ENCODE data around the gene TRIML1. TPM values are rescaled to one million over a fixed set of nuclear protein-coding genes. Genes with fewer than 3 reads are reported as not detected.
"Not testable (repeated sequence)": the region's sequence is repeated elsewhere in the genome, so short reads cannot be mapped to it uniquely, and the experiment has no call there.

TRIML1 gene
- total RNA-seq, 2 donors from 2014 or later = not detected

DNA sequence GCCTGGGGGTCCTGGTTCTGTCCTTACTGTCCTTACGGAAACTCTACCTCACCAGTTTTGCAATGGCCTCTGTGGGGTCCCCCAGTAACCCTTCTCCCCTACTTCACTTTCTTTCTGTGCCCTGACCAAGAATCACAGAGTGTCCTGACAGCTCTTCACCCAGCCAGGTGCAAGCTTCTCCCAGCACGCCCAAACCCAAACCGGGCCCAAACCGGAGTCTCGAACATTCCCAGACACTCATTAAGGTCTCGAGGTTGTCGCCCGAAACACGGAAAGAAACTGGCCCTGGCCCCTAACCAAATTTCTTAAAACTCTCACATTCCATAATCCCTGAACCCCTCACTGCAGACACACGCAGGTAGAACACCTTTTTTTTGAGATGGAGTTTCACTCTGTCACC is 19.1 kb downstream of the TRIML1 start:
- Histone ChIP-seq H3K9me3 (peaks cover 0 to 11% of the 10 kb centered on the region in 2 donors), H3K27me3 (no peaks in the 10 kb centered on the region), H3K27ac (no peak overlapping the region), H3K36me3 (no peaks in the 10 kb centered on the region), H3K4me3 (no peak overlapping the region), H3K4me1 (no peaks in the 10 kb centered on the region)
- no peak for DNase-seq (ENCODE audit: low spot score)
- TF ChIP-seq, protein P1, sequence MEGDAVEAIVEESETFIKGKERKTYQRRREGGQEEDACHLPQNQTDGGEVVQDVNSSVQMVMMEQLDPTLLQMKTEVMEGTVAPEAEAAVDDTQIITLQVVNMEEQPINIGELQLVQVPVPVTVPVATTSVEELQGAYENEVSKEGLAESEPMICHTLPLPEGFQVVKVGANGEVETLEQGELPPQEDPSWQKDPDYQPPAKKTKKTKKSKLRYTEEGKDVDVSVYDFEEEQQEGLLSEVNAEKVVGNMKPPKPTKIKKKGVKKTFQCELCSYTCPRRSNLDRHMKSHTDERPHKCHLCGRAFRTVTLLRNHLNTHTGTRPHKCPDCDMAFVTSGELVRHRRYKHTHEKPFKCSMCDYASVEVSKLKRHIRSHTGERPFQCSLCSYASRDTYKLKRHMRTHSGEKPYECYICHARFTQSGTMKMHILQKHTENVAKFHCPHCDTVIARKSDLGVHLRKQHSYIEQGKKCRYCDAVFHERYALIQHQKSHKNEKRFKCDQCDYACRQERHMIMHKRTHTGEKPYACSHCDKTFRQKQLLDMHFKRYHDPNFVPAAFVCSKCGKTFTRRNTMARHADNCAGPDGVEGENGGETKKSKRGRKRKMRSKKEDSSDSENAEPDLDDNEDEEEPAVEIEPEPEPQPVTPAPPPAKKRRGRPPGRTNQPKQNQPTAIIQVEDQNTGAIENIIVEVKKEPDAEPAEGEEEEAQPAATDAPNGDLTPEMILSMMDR (IDR thresholded peaks at IDR 0.05) = no peak

DNA sequence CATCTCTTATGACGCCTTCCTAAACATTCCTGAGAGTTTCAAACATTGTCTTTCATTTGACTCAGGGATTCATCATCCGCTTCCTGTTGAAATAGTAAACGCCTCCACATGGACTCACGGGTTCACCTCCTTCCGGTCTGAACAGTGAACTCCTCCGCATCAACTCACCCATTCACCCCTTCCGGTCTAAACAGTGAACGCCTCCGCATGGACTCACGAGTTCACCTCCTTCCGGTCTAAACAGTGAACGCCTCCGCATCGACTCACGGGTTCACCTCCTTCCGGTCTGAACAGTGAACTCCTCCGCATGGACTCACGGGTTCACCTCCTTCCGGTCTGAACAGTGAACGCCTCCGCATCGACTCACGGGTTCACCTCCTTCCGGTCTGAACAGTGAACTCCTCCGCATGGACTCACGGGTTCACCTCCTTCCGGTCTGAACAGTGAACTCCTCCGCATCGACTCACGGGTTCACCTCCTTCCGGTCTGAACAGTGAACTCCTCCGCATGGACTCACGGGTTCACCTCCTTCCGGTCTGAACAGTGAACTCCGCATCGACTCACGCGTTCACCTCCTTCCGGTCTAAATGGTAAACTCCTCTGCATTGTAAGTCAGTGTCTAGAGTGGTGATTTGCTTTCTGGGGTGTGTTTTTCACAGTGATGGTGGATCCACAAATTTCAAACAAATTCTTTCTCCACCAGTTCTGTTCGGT is 20.4 kb downstream of the TRIML1 start:
- H3K4me3 ChIP-seq; H3K27me3 ChIP-seq; H3K27ac ChIP-seq; H3K36me3 ChIP-seq; DNase-seq (ENCODE audit: low spot score); H3K9me3 ChIP-seq; H3K4me1 ChIP-seq: not testable (repeated sequence)

DNA sequence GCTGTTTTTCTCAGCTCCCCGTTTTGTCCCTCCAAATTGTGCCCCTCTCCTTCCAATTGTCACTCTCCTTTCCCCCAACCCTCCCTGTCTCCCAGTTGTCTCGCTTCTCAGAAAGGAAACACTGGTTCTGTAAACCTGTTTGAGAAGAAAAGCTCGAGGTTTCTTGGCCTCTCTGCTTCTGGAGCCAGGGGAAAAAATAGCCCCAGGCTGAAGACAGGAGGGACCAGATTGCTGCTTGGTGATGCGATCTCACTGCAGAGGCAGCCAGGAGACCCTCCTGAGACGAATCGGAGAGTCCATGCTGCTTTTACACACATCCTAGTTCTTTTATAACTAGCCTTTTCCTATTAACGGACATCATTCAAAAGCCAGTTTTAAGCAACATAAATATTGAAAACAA is 21.2 kb downstream of the TRIML1 start:
- Histone ChIP-seq H3K27ac (no peak overlapping the region), H3K9me3 (peaks cover 0 to 2% of the 10 kb centered on the region in 2 donors), H3K27me3 (no peaks in the 10 kb centered on the region), H3K4me3 (no peak overlapping the region), H3K4me1 (no peaks in the 10 kb centered on the region), H3K36me3 (no peaks in the 10 kb centered on the region)
- TF ChIP-seq, protein P1 (IDR thresholded peaks at IDR 0.05) = no peak
- DNase-seq (ENCODE audit: low spot score) = no peak

DNA sequence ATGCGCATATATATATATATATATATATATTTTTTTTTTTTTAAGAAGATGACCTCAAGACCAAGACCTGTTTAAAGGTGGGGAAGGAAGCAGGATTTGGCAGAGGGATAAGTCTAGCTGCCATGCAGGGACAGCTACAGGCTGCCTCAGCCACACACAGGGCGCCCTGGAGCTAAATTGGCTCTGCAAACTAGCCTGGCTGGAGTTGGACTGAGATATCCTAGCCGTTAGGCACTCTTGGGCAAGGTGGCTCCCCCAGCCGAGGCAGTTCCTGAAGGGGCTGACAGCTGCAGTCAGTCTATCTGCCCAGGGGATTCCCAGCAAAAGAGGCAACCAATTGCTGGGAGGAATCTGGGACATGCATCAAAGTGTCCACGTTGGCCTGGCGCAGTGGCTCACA is 21.9 kb downstream of the TRIML1 start:
- DNase-seq (ENCODE audit: low spot score) = no peak
- no peak overlapping the region for H3K27ac ChIP-seq
- TF ChIP-seq, protein P1 (IDR thresholded peaks at IDR 0.05) = no peak
- H3K9me3 ChIP-seq = no peaks in the 10 kb centered on the region
- no peaks in the 10 kb centered on the region for H3K4me1 ChIP-seq
- H3K4me3 ChIP-seq = no peak overlapping the region
- no peaks in the 10 kb centered on the region for H3K27me3 ChIP-seq
- H3K36me3 ChIP-seq = no peaks in the 10 kb centered on the region

DNA sequence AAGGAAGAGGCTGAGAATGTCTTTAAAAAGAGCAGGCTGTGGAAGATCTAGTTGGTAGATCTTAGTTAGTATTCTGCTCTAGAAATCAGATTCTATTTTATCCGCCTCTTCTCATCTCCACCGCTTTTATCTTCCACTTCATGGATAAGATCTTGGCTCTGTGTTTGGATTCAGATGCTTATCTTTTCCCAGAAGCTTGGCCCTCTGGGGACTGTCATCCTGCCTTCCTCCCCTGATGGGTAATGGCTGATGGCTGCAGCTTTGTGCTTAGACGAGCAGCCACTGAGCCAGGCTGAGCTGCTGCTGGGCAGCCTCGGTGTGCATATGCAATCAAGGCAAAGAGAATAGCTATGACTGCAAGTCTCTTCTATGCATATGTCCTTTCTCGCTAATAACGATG is 23.5 kb downstream of the TRIML1 start:
- no peaks in the 10 kb centered on the region for H3K36me3 ChIP-seq
- no peaks in the 10 kb centered on the region for H3K27me3 ChIP-seq
- DNase-seq (ENCODE audit: low spot score) = no peak
- no peak overlapping the region for H3K27ac ChIP-seq
- TF ChIP-seq, protein P1 (IDR thresholded peaks at IDR 0.05) = no peak
- H3K4me1 ChIP-seq = no peaks in the 10 kb centered on the region
- H3K9me3 ChIP-seq = no peaks in the 10 kb centered on the region
- no peak overlapping the region for H3K4me3 ChIP-seq

DNA sequence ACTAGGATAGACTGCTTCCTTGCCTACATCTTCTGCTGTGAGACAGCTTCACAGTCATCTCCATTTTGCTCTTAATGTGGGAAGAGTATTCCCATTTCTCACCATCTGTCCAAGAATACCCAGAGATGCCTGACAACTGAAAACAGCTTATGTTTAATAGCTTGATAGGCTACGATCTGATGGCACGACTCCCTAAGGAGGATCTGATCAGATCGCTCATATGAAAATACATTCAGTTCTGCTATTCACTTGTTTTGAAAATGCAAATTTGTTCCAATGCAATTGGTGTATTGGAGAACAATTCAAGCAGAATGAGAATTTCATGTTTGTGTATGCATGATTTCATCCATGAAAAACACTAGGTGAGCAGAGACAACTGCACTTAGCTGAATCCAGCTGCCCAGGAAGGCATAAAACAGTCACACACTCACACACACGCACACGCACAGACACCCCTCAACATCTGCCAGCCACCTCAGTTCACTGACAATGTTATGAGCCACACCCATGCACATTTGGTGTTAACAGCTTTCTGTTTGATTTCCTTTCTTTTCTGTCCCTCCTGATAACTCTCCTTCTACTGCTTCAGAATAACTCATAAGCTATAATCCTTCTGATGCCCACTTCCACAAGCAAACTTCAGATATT is 29.6 kb downstream of the TRIML1 start:
- H3K27me3 ChIP-seq = no peaks in the 10 kb centered on the region
- no peak for DNase-seq (ENCODE audit: low spot score)
- H3K36me3 ChIP-seq = no peaks in the 10 kb centered on the region
- TF ChIP-seq, protein P1 (IDR thresholded peaks at IDR 0.05) = no peak
- no peak overlapping the region for H3K4me3 ChIP-seq
- H3K4me1 ChIP-seq = no peaks in the 10 kb centered on the region
- H3K9me3 ChIP-seq = no peaks in the 10 kb centered on the region
- no peak overlapping the region for H3K27ac ChIP-seq
